D721Med (cell line): Measurements from ENCODE around the gene DNAH5.

Experiments used
- DNase-seq: peaks from one replicate; pipeline ENCODE4 v3.0.0; 2011; ENCODE audit warnings: low spot score; ENCODE audit not compliant: insufficient read length
- FAIRE-seq: peaks from 2 replicates; lab custom pipeline; 2011; peaks lifted over from hg19 to GRCh38; lab: Jason Lieb, UNC
- CTCF ChIP-seq: IDR thresholded peaks from 2 replicates; pipeline ENCODE4 v1.5.1; 2012; ENCODE audit warnings: mild to moderate bottlenecking, control low read depth; ENCODE audit not compliant: insufficient read depth; ENCODE audit errors: missing control alignments

The DNAH5 gene

DNA sequence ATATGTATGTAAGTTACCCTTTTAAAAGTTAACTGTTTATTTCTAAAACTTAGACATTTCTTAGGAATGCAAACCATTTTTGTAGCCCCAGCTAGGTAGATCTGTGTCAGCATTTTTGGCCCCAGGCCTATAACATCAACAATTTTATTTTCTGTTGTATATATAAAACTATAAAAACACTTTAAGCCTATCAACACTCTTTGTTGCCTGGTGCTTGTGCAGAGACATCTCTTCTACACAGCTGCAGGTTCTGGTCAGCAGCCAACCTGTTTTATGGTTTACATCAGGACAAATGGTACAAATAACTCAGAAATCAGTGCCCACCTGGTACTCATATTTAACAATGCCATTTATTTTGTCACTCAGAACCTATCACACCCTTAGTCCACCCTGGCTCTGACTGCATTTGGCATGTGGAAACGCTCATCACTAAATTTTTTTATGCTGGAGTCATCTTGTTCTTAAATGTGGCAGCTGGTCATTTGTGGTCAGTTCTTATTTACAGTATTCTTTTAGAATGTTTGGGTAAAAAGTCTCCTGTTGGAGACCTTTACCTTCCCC is 173.4 kb downstream of the DNAH5 start:
- FAIRE-seq (no peak), DNase-seq (no peak)
- no peak for TF ChIP-seq CTCF

GRCh38 chr5:13766236-13766635 is 178.3 kb downstream of the DNAH5 start:
- TF ChIP-seq CTCF = no peak
- FAIRE-seq (no peak), DNase-seq (no peak)

- no peak for TF ChIP-seq CTCF
- no peak for FAIRE-seq
- DNase-seq = no peak
Measured at GRCh38 chr5:13763719-13764118, 180.8 kb downstream of the DNAH5 start.

- no peak for TF ChIP-seq CTCF
- DNase-seq (no peak), FAIRE-seq (no peak)
Measured at GRCh38 chr5:13749766-13750165, 194.7 kb downstream of the DNAH5 start.

DNA sequence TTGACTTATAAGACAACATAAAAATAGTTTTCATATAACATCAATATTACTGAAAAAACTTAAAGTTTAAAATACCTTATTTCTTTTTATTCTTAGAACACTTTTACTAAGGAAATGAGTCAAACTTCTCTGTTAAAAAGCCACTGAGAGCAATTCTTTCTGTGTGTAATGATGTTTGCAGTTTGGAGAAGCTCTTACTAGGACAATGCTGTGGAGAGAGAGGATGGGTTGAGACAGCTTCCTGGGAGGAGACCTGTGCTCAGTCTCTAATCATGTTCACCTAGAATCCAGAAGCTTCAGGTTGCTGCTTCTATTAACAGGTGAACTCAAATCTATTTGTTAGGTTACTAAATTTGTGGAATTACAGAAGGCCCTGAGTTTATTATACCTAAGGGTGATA is 198.5 kb downstream of the DNAH5 start:
- no peak for FAIRE-seq
- no peak for DNase-seq
- TF ChIP-seq CTCF = no peak

- DNase-seq (no peak), FAIRE-seq (no peak)
Measured at GRCh38 chr5:13745508-13745907, 199.0 kb downstream of the DNAH5 start.

More at GRCh38 chr5:13745508-13745907, 199.0 kb downstream of the DNAH5 start:
- no peak for TF ChIP-seq CTCF
